Suprapubic skin (tissue), 3 donors: Measurements from ENCODE around the gene POLR2I.

Source experiments
- EP300 ChIP-seq: sonication (generic); formaldehyde crosslinking; IDR thresholded peaks from one replicate; pipeline ENCODE4 v1.6.1; 2017; ENCODE audit warnings: antibody characterized with exemption
- POLR2A ChIP-seq, 2 donors: fragments of 450-650 bp; IDR thresholded peaks; one replicate each; pipeline ENCODE4 v1.6.1; 2017; ENCODE audit warnings: antibody characterized with exemption in 2 of 2, mild to moderate bottlenecking in 2 of 2, moderate library complexity in 2 of 2
- TF ChIP-seq, protein P1 (sequence below), 2 donors: fragments of 200-600 bp in 1 of 2; fragments of 450-650 bp in 1 of 2; sonication (generic) in 1 of 2; IDR thresholded peaks; one replicate each; pipeline ENCODE4 v1.5.1; 2016 to 2019; ENCODE audit warnings: antibody characterized with exemption in 2 of 2, mild to moderate bottlenecking in 1 of 2, moderate library complexity in 1 of 2

DNA sequence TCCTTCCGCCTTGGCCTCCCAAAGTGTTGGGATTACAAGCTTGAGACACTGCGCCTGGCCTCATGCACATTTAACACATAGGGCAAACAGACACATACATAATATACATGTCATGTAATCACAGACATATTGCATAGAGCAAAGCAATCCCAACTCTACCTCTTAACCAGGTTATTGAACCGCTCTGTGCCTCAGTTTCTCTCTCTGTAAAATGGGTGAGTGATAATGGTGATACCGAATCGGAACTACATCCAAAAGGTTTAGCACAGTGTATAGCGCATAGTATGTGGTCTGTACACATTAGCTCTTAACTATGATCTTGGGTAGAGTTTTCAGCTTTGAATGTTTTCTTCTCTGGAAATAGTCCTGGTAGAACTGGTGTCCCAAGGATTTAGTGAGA is 29.9 kb upstream of the POLR2I start:
- TF ChIP-seq, protein P1, sequence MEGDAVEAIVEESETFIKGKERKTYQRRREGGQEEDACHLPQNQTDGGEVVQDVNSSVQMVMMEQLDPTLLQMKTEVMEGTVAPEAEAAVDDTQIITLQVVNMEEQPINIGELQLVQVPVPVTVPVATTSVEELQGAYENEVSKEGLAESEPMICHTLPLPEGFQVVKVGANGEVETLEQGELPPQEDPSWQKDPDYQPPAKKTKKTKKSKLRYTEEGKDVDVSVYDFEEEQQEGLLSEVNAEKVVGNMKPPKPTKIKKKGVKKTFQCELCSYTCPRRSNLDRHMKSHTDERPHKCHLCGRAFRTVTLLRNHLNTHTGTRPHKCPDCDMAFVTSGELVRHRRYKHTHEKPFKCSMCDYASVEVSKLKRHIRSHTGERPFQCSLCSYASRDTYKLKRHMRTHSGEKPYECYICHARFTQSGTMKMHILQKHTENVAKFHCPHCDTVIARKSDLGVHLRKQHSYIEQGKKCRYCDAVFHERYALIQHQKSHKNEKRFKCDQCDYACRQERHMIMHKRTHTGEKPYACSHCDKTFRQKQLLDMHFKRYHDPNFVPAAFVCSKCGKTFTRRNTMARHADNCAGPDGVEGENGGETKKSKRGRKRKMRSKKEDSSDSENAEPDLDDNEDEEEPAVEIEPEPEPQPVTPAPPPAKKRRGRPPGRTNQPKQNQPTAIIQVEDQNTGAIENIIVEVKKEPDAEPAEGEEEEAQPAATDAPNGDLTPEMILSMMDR (IDR thresholded peaks at IDR 0.05) = no peak
- TF ChIP-seq EP300 = no peak
- no peak for TF ChIP-seq POLR2A (IDR thresholded peaks at IDR 0.05)
